GM12878 (cell line): ENCODE results near the gene ASTL. TPM values are rescaled to one million over a fixed set of nuclear protein-coding genes. Genes with fewer than 3 reads are reported as not detected.

Experiments used
- ATAC-seq: fragments of 200-7000 bp; cut with Tn5 transposase; 3 replicates; pipeline ENCODE4 v1.9.1; 2020; ENCODE audit warnings: mild to moderate bottlenecking, moderate library complexity
- BruUV-seq: library from RNA; stranded (reverse); fragments of 400-500 nt; replicated peaks from 2 replicates; lab custom pipeline; 2021; lab: Mats Ljungman, UMichigan
- CTCF ChIA-PET: fragments of 300-600 bp; sonication (Branson Sonifier 250); formaldehyde crosslinking; extraction: SDS; loops from one replicate; lab custom pipeline; 2021; ENCODE audit warnings: inconsistent platforms; lab: Yijun Ruan, JAX
- POLR2A ChIA-PET: fragments of 350-600 bp; formaldehyde crosslinking; extraction: SDS; loops from one replicate; lab custom pipeline; 2021; ENCODE audit warnings: inconsistent platforms; lab: Charles Lee
- RAD21 ChIA-PET: fragments of 300-600 bp; sonication (Branson Sonifier 250); formaldehyde crosslinking; loops from one replicate; lab custom pipeline; 2023; ENCODE audit warnings: antibody characterized with exemption; ENCODE audit not compliant: unreplicated experiment; lab: Charles Lee
- SMC1A ChIA-PET: fragments of 300-600 bp; sonication (Branson Sonifier 250); formaldehyde crosslinking; loops from one replicate; lab custom pipeline; 2023; ENCODE audit not compliant: unreplicated experiment, uncharacterized antibody; lab: Charles Lee
- DNase-seq: peaks from one replicate; pipeline ENCODE4 v3.0.0-alpha.2; 2011; ENCODE audit warnings: low read depth, low spot score
- FAIRE-seq: peaks from 3 replicates; lab custom pipeline; 2011; peaks lifted over from hg19 to GRCh38; lab: Jason Lieb, UNC
- H2AFZ ChIP-seq: 2 replicates; pipeline ENCODE4 v1.6.0; 2011; ENCODE audit warnings: low read depth, low read length, control low read depth; ENCODE audit not compliant: control insufficient read depth
- H3K27ac ChIP-seq: 2 replicates; pipeline ENCODE4 v1.5.1; 2011; ENCODE audit warnings: control low read depth; ENCODE audit not compliant: control insufficient read depth, insufficient read depth
- H3K27me3 ChIP-seq, 2 experiments: replicated peaks in 1 of 2; 2 replicates each; pipeline versions ENCODE4 v1.6.0 to v1.6.1; 2011; ENCODE audit warnings: low read length in 1 of 2; ENCODE audit not compliant: control insufficient read depth in 2 of 2, insufficient read depth in 2 of 2
- H3K36me3 ChIP-seq, 2 experiments: 2 replicates each; pipeline ENCODE4 v1.5.1; 2011; ENCODE audit warnings: low read length in 1 of 2; ENCODE audit not compliant: control insufficient read depth in 2 of 2, insufficient read depth in 2 of 2
- H3K4me1 ChIP-seq: 2 replicates; pipeline ENCODE4 v1.6.1; 2011; ENCODE audit warnings: mild to moderate bottlenecking, low read length, moderate library complexity, mixed read lengths; ENCODE audit not compliant: control insufficient read depth, insufficient read depth
- H3K4me2 ChIP-seq: 2 replicates; pipeline ENCODE4 v1.6.0; 2011; ENCODE audit warnings: control low read depth; ENCODE audit not compliant: control insufficient read depth, insufficient read depth
- H3K4me3 ChIP-seq: fragments of 200-600 bp; sonication (generic); 2 replicates; pipeline ENCODE4 v1.5.1; 2016
- H3K79me2 ChIP-seq: 2 replicates; pipeline ENCODE4 v1.6.0; 2011; ENCODE audit warnings: low read length; ENCODE audit not compliant: control insufficient read depth, insufficient read depth
- H3K9ac ChIP-seq: 2 replicates; pipeline ENCODE4 v1.8.0; 2011; ENCODE audit warnings: low read length, control low read depth, mixed read lengths; ENCODE audit not compliant: control insufficient read depth, insufficient read depth
- H3K9me3 ChIP-seq: replicated peaks from 3 replicates; pipeline ENCODE4 v1.5.1; 2011; ENCODE audit warnings: mild to moderate bottlenecking, low read length; ENCODE audit not compliant: control insufficient read depth, insufficient read depth
- H4K20me1 ChIP-seq: 2 replicates; pipeline ENCODE4 v1.6.0; 2011; ENCODE audit not compliant: control insufficient read depth, insufficient read depth
- BHLHE40 ChIP-seq, 2 experiments: fragments of 450-650 bp in 1 of 2; IDR thresholded peaks; 2 replicates each; pipeline ENCODE4 v1.6.1; 2011 to 2017; ENCODE audit warnings: low read depth in 2 of 2, borderline replicate concordance in 1 of 2, improper control_type of control experiment in 1 of 2, low read length in 1 of 2, mild to moderate bottlenecking in 1 of 2
- BMI1 ChIP-seq: fragments of 450-650 bp; IDR thresholded peaks from 2 replicates; pipeline ENCODE4 v1.6.1; 2016; ENCODE audit warnings: mild to moderate bottlenecking, moderate library complexity, borderline replicate concordance
- BRCA1 ChIP-seq: IDR thresholded peaks from 2 replicates; pipeline ENCODE4 v1.6.1; 2011; ENCODE audit warnings: low read depth, low read length, improper control_type of control experiment
- E2F4 ChIP-seq: IDR thresholded peaks from 2 replicates; pipeline ENCODE4 v1.6.1; 2012; ENCODE audit warnings: low read depth, low read length, improper control_type of control experiment
- E2F8 ChIP-seq: fragments of 450-650 bp; IDR thresholded peaks from 2 replicates; pipeline ENCODE4 v1.6.1; 2018; ENCODE audit warnings: mild to moderate bottlenecking, low read depth, moderate library complexity; ENCODE audit not compliant: partially characterized antibody
- EZH2 ChIP-seq: IDR thresholded peaks from 2 replicates; pipeline ENCODE4 v1.6.1; 2012; ENCODE audit warnings: low read depth, mild to moderate bottlenecking, control low read depth, inconsistent platforms, low read length, borderline replicate concordance; ENCODE audit not compliant: control insufficient read depth
- GABPA ChIP-seq: IDR thresholded peaks from 2 replicates; pipeline ENCODE4 v1.6.1; 2014; ENCODE audit warnings: antibody characterized with exemption, low read depth, mild to moderate bottlenecking, inconsistent platforms
- IRF3 ChIP-seq: fragments of 450-650 bp; IDR thresholded peaks from 2 replicates; pipeline ENCODE4 v1.6.1; 2014; ENCODE audit warnings: mild to moderate bottlenecking
- IRF4 ChIP-seq: IDR thresholded peaks from 2 replicates; pipeline ENCODE4 v1.6.1; 2011; ENCODE audit warnings: low read depth, low read length
- JUNB ChIP-seq: IDR thresholded peaks from 2 replicates; pipeline ENCODE4 v1.6.1; 2016; ENCODE audit warnings: antibody characterized with exemption, mild to moderate bottlenecking
- MEF2A ChIP-seq: IDR thresholded peaks from 2 replicates; pipeline ENCODE4 v1.6.1; 2011; ENCODE audit warnings: low read depth, mild to moderate bottlenecking, low read length, moderate library complexity; ENCODE audit not compliant: insufficient read depth
- NKRF ChIP-seq: fragments of 450-650 bp; conservative IDR thresholded peaks from 2 replicates; pipeline ENCODE4 v1.6.1; 2017; ENCODE audit warnings: mild to moderate bottlenecking, moderate library complexity
- POLR2AphosphoS2 ChIP-seq: IDR thresholded peaks from 2 replicates; pipeline ENCODE4 v1.6.1; 2011; ENCODE audit warnings: low read depth, mild to moderate bottlenecking, low read length, improper control_type of control experiment, moderate library complexity
- RAD21 ChIP-seq: IDR thresholded peaks from 2 replicates; pipeline ENCODE4 v1.6.1; 2011; ENCODE audit warnings: mild to moderate bottlenecking, low read depth, low read length, moderate library complexity; ENCODE audit not compliant: insufficient read depth
- SIN3A ChIP-seq: IDR thresholded peaks from 2 replicates; pipeline ENCODE4 v1.6.1; 2012; ENCODE audit warnings: low read depth, low read length, improper control_type of control experiment
- SMAD5 ChIP-seq: IDR thresholded peaks from 2 replicates; pipeline ENCODE4 v1.6.1; 2016; ENCODE audit warnings: antibody characterized with exemption, low read depth
- WGBS: methylation state at CpG from one replicate; pipeline ENCODE4 v1.1.6; 2016; ENCODE audit warnings: low lambda C conversion rate; ENCODE audit not compliant: insufficient replicate concordance, insufficient coverage; ENCODE audit errors: missing lambda C conversion rate; 5-methylcytosine and 5-hydroxymethylcytosine counted together
- in situ Hi-C: fragments of 300-500 bp; cut with MboI; formaldehyde crosslinking; loops from 9 replicates; pipeline ENCODE4 v1.14.3; 2018; ENCODE audit warnings: mixed read lengths
- intact Hi-C: fragments of 100-400 bp; cut with micrococcal nuclease; formaldehyde crosslinking; loops from one replicate; pipeline ENCODE4 v1.14.2; 2022; ENCODE audit not compliant: unreplicated experiment
- polyA plus RNA-seq, 11 experiments: library from polyadenylated mRNA; depleted of rRNA in 4 of 11; unstranded in 6 of 11; stranded (reverse) in 5 of 11; fragments of >200 nt; fragmentation: Nextera tagmentation in 4 of 11; fragmentation: Illumina TruSeq in 1 of 11; extraction: Ambion mirVana in 4 of 11; extraction: Trizol in 1 of 11; gene quantifications; 1 replicate in 1 of 11; 2 replicates in 10 of 11; pipeline versions ENCODE4 v1.2.1 to v1.2.3, GENCODE V29; 2011 to 2016; ENCODE audit warnings: inconsistent platforms in 2 of 11, missing spikeins in 2 of 11, low read depth in 1 of 11
- total RNA-seq, 4 experiments: library from RNA; depleted of rRNA in 3 of 4; stranded (reverse); fragments of >200 nt in 3 of 4; fragmentation: Illumina TruSeq in 1 of 4; extraction: Trizol in 1 of 4; gene quantifications; 2 replicates each; pipeline versions ENCODE4 v1.2.1 to v1.2.3, GENCODE V29; 2013 to 2021

Gene ASTL
- total and polyA plus RNA-seq, 10 of the 15 experiments (the other 5 are each of a cell fraction or from before 2014, with no cell fraction given): 0.18 to 1.0 (median 0.38) TPM; not detected in 4

- POLR2A ChIA-PET: interaction anchor here (0.7 kb wide), 1 partner anchor 18 kb away, joined by 3 read pairs; no protein-coding TSS in a partner anchor
- in situ Hi-C loops: no loop called here
- no peaks in the 10 kb centered on the region for H3K27me3 ChIP-seq
- TF ChIP-seq SMAD5: no peak
- no peak for TF ChIP-seq GABPA
- no peak for TF ChIP-seq POLR2AphosphoS2
- no peak for TF ChIP-seq NKRF
- no peak for TF ChIP-seq IRF3
- no peak for TF ChIP-seq EZH2
- no peak for TF ChIP-seq JUNB
- TF ChIP-seq BHLHE40 (IDR thresholded peaks at IDR 0.05; ENCODE audit: borderline replicate concordance in 1 of 2, low read depth in 2 of 2, low read length in 1 of 2): no peak
- no peak for TF ChIP-seq IRF4
- no peak for TF ChIP-seq RAD21
- no peak for TF ChIP-seq MEF2A
- no peak for TF ChIP-seq E2F8
- no peak for TF ChIP-seq E2F4
- no peak for TF ChIP-seq SIN3A
- no peak for TF ChIP-seq BRCA1
- TF ChIP-seq BMI1: no peak
Observed at GRCh38 chr2:96150791-96151594, 12.7 kb upstream of the ASTL start.

More at GRCh38 chr2:96150791-96151594, 12.7 kb upstream of the ASTL start:
- RAD21 ChIA-PET: interaction anchor here (1.0 to 2.0 kb wide), 4 partner anchors 10 to 23 kb away, joined by 3 to 9 read pairs (median 5); partner anchors contain the start of gene ASTL
- WGBS: 86% methylated on average over 14 of the region's 14 CpGs
- no peak overlapping the region for H2AFZ ChIP-seq
- no peak for ATAC-seq
- FAIRE-seq: peak; percentile 7
- SMC1A ChIA-PET: interaction anchor here (0.7 to 1.6 kb wide), 6 partner anchors 10 to 33 kb away, joined by 3 to 6 read pairs (median 4); no protein-coding TSS in a partner anchor
- DNase-seq: no peak
- no peak overlapping the region for H3K27ac ChIP-seq
- CTCF ChIA-PET: interaction anchor here (1.0 to 1.6 kb wide), 2 partner anchors 8 to 13 kb away, joined by 3 to 4 read pairs; no protein-coding TSS in a partner anchor
- no peaks in the 10 kb centered on the region for H3K9me3 ChIP-seq
- no peak overlapping the region for H3K9ac ChIP-seq
- H3K79me2 ChIP-seq: no peaks in the 10 kb centered on the region; the same call in 1 of the 2 replicates
- H4K20me1 ChIP-seq: no peaks in the 10 kb centered on the region
- H3K4me3 ChIP-seq: no peak overlapping the region
- BruUV-seq: no TSS peak
- intact Hi-C loops: no loop called here
- no peaks in the 10 kb centered on the region for H3K36me3 ChIP-seq
- peaks cover 36% of the 10 kb centered on the region for H3K4me1 ChIP-seq
- no peak overlapping the region for H3K4me2 ChIP-seq
